K562 (cell line): ENCODE data around the gene PPARG. TPM values are rescaled to one million over a fixed set of nuclear protein-coding genes. Genes with fewer than 3 reads are reported as not detected.

ENCODE experiments used
- ATAC-seq: fragments of 200-7000 bp; cut with Tn5 transposase; 3 replicates; pipeline ENCODE4 v1.9.1; 2020; ENCODE audit warnings: moderate library complexity
- BruUV-seq: library from RNA; stranded (reverse); fragments of 400-500 nt; replicated peaks from 2 replicates; lab custom pipeline; 2021; lab: Mats Ljungman, UMichigan
- CTCF ChIA-PET: fragments of 300-600 bp; formaldehyde crosslinking; extraction: SDS; loops from one replicate; lab custom pipeline; 2021; ENCODE audit warnings: low intra/inter-chr PET ratio; lab: Yijun Ruan, JAX
- POLR2A ChIA-PET: fragments of 300-600, 350-650 bp; sonication (Branson Sonifier 250); formaldehyde crosslinking; extraction: SDS; loops from one replicate; lab custom pipeline; 2021; ENCODE audit warnings: antibody characterized with exemption, inconsistent platforms; lab: Yijun Ruan, JAX
- DNase-seq, 4 experiments: peaks; one replicate each; pipeline versions ENCODE4 v3.0.0 to v3.0.0-alpha.2; 2011 to 2018; ENCODE audit warnings: low spot score in 3 of 4, mixed read lengths in 3 of 4; ENCODE audit errors: extremely low read depth in 1 of 4
- FAIRE-seq: peaks from 2 replicates; lab custom pipeline; 2011; peaks lifted over from hg19 to GRCh38; lab: Jason Lieb, UNC
- H2AFZ ChIP-seq: 2 replicates; pipeline ENCODE4 v1.6.0; 2011; ENCODE audit warnings: low read depth, low read length, control low read depth, inconsistent platforms
- H3K27ac ChIP-seq: fragments of 200-600 bp; 3 replicates; pipeline ENCODE4 v1.8.0; 2011; ENCODE audit warnings: low read depth, mild to moderate bottlenecking, control low read depth, inconsistent platforms, low read length, moderate library complexity, mixed read lengths; ENCODE audit errors: extremely low read depth
- H3K27me3 ChIP-seq, 2 experiments: fragments of 300-600 bp in 1 of 2; 2 replicates in 1 of 2; 3 replicates in 1 of 2; pipeline versions ENCODE4 v1.6.0 to v1.8.0; 2011; ENCODE audit warnings: inconsistent platforms in 2 of 2, low read length in 2 of 2, mild to moderate bottlenecking in 1 of 2, mixed read lengths in 1 of 2, moderate library complexity in 1 of 2; ENCODE audit not compliant: control insufficient read depth in 2 of 2, insufficient read depth in 2 of 2
- H3K36me3 ChIP-seq: fragments of 300-600 bp; 3 replicates; pipeline ENCODE4 v1.8.0; 2011; ENCODE audit warnings: mild to moderate bottlenecking, low read length, inconsistent platforms; ENCODE audit not compliant: control insufficient read depth, insufficient read depth
- H3K4me1 ChIP-seq, 2 experiments: fragments of 200-600 bp in 1 of 2; replicated peaks in 1 of 2; 2 replicates in 1 of 2; 3 replicates in 1 of 2; pipeline versions ENCODE4 v1.5.1 to v1.8.0; 2011; ENCODE audit warnings: inconsistent platforms in 2 of 2, low read length in 2 of 2, mild to moderate bottlenecking in 1 of 2, mixed read lengths in 1 of 2, moderate library complexity in 1 of 2; ENCODE audit not compliant: control insufficient read depth in 2 of 2, insufficient read depth in 2 of 2
- H3K4me2 ChIP-seq: 2 replicates; pipeline ENCODE4 v1.6.1; 2011; ENCODE audit warnings: low read length, control low read depth, inconsistent platforms, mixed read lengths; ENCODE audit not compliant: insufficient read depth
- H3K4me3 ChIP-seq: fragments of 200-600 bp; sonication (generic), shearing (Covaris generic); 2 replicates; pipeline ENCODE4 v1.5.1; 2016; ENCODE audit warnings: control low read depth, inconsistent platforms
- H3K79me2 ChIP-seq: fragments of 200-600 bp; 3 replicates; pipeline ENCODE4 v1.8.0; 2011; ENCODE audit warnings: low read length, inconsistent platforms; ENCODE audit not compliant: control insufficient read depth, insufficient read depth
- H3K9ac ChIP-seq, 2 experiments: 2 replicates each; pipeline versions ENCODE4 v1.6.0 to v1.6.1; 2011; ENCODE audit warnings: low read depth in 2 of 2, low read length in 2 of 2, control low read depth in 1 of 2, inconsistent platforms in 1 of 2, mild to moderate bottlenecking in 1 of 2, mixed read lengths in 1 of 2; ENCODE audit not compliant: insufficient read depth in 1 of 2
- H3K9me1 ChIP-seq: one replicate; pipeline ENCODE4 v1.6.0; 2011; ENCODE audit warnings: inconsistent platforms, mild to moderate bottlenecking, low read length, moderate library complexity; ENCODE audit not compliant: control insufficient read depth, insufficient read depth
- H3K9me3 ChIP-seq: replicated peaks from 2 replicates; pipeline ENCODE4 v1.5.1; 2011; ENCODE audit warnings: low read depth, low read length, inconsistent platforms; ENCODE audit not compliant: control insufficient read depth, insufficient read depth
- H4K20me1 ChIP-seq: replicated peaks from 2 replicates; pipeline ENCODE4 v1.6.1; 2011; ENCODE audit warnings: low read length, inconsistent platforms, mixed read lengths; ENCODE audit not compliant: control insufficient read depth, insufficient read depth
- BRF1 ChIP-seq: IDR thresholded peaks from 3 replicates; pipeline ENCODE4 v1.6.1; 2011; ENCODE audit warnings: borderline replicate concordance, mild to moderate bottlenecking; ENCODE audit not compliant: insufficient read length; ENCODE audit errors: extremely low read depth
- CBX1 ChIP-seq: sonication (generic); IDR thresholded peaks from 2 replicates; pipeline ENCODE4 v1.6.1; 2016; ENCODE audit warnings: antibody characterized with exemption, low read depth, mild to moderate bottlenecking
- CEBPG ChIP-seq, 3 experiments: fragments of 200-800 bp in 1 of 3; sonication (Bioruptor generic) in 1 of 3; sonication (generic) in 1 of 3; formaldehyde crosslinking in 1 of 3; IDR thresholded peaks in 2 of 3; conservative IDR thresholded peaks in 1 of 3; 2 replicates each; pipeline versions ENCODE4 v1.6.1 to v1.8.0; 2016 to 2022; ENCODE audit warnings: missing compliant biosample characterization in 2 of 3, missing genetic modification characterization in 2 of 3, mild to moderate bottlenecking in 1 of 3, missing genetic modification reagents in 1 of 3
- DEAF1 ChIP-seq: fragments of 450-650 bp; formaldehyde crosslinking; IDR thresholded peaks from 2 replicates; pipeline ENCODE4 v1.4.0; 2020; ENCODE audit warnings: mild to moderate bottlenecking, moderate library complexity
- DPF2 ChIP-seq: fragments of 450-650 bp; IDR thresholded peaks from 2 replicates; pipeline ENCODE4 v1.6.1; 2016
- GATAD2A ChIP-seq: fragments of 450-650 bp; IDR thresholded peaks from 2 replicates; pipeline ENCODE4 v1.6.1; 2017
- POLR2H ChIP-seq: IDR thresholded peaks from 2 replicates; pipeline ENCODE4 v1.6.1; 2016; ENCODE audit warnings: missing genetic modification characterization, low read depth, mild to moderate bottlenecking, control low read depth, missing compliant biosample characterization, moderate library complexity
- PTTG1 ChIP-seq: fragments of 450-650 bp; IDR thresholded peaks from 2 replicates; pipeline ENCODE4 v1.6.1; 2016; ENCODE audit warnings: low read depth, mild to moderate bottlenecking, missing genetic modification characterization, missing compliant biosample characterization
- ZBTB1 ChIP-seq: sonication (generic); formaldehyde crosslinking; IDR thresholded peaks from 2 replicates; pipeline ENCODE4 v1.8.1; 2023; ENCODE audit warnings: missing genetic modification reagents, low read depth, mild to moderate bottlenecking, borderline replicate concordance
- ZC3H4 ChIP-seq: sonication (generic); formaldehyde crosslinking; IDR thresholded peaks from 2 replicates; pipeline ENCODE4 v1.9.0; 2021; ENCODE audit warnings: missing genetic modification reagents, borderline replicate concordance
- WGBS: fragments of 100-300 bp; shearing (Covaris generic); methylation state at CpG from one replicate; pipeline ENCODE4 v1.1.6; 2016; ENCODE audit warnings: low coverage, mixed read lengths; ENCODE audit not compliant: insufficient coverage; ENCODE audit errors: missing lambda C conversion rate; 5-methylcytosine and 5-hydroxymethylcytosine counted together
- in situ Hi-C: fragments of 300-500 bp; cut with MboI; formaldehyde crosslinking; loops from 4 replicates; pipeline ENCODE4 v1.15.0; 2018; ENCODE audit warnings: inconsistent platforms, mixed read lengths
- intact Hi-C: fragments of 100-400 bp; cut with micrococcal nuclease; formaldehyde crosslinking; loops from 2 replicates; pipeline ENCODE4 v1.14.2; 2022
- polyA plus RNA-seq, 8 experiments: library from polyadenylated mRNA; depleted of rRNA in 4 of 8; stranded (reverse) in 5 of 8; unstranded in 3 of 8; fragments of >200 nt; fragmentation: Nextera tagmentation in 2 of 8; fragmentation: Illumina TruSeq in 1 of 8; extraction: Ambion mirVana in 2 of 8; extraction: Trizol in 1 of 8; gene quantifications; 2 replicates each; pipeline versions ENCODE4 v1.2.1 to v1.2.3, GENCODE V29; 2011 to 2014; ENCODE audit warnings: inconsistent platforms in 1 of 8, missing spikeins in 1 of 8
- total RNA-seq, 7 experiments: library from RNA; depleted of rRNA in 6 of 7; stranded (reverse); fragments of >200 nt in 6 of 7; fragmentation: Illumina TruSeq in 2 of 7; extraction: Trizol in 2 of 7; gene quantifications; 2 replicates each; pipeline versions ENCODE4 v1.2.1 to v1.2.3, GENCODE V29; 2011 to 2021; ENCODE audit warnings: low replicate concordance in 1 of 7
- TF ChIP-seq, protein P1 (sequence below): fragments of 450-650 bp; IDR thresholded peaks from 2 replicates; pipeline ENCODE4 v1.6.1; 2018; ENCODE audit warnings: mild to moderate bottlenecking, low read depth; ENCODE audit not compliant: partially characterized antibody

Gene PPARG
- total and polyA plus RNA-seq, 9 of the 15 experiments (the other 6 are each of a cell fraction or from before 2014, with no cell fraction given): not detected

- Histone ChIP-seq H3K79me2 (no peaks in the 10 kb centered on the region), H3K4me1 (no peaks in the 10 kb centered on the region), H3K4me2 (no peak overlapping the region), H3K9ac (no peak overlapping the region), H3K9me3 (no peaks in the 10 kb centered on the region), H2AFZ (no peak overlapping the region), H3K9me1 (no peaks in the 10 kb centered on the region), H3K27me3 (peaks cover 0 to 2% of the 10 kb centered on the region in 2 experiments; a peak in 2 of 5 replicates), H3K4me3 (no peak overlapping the region), H3K27ac (no peak overlapping the region), H4K20me1 (no peaks in the 10 kb centered on the region), H3K36me3 (no peaks in the 10 kb centered on the region)
- 0% methylated on average over 4 of the region's 4 CpGs for WGBS
- no TSS peak for BruUV-seq
- intact Hi-C loops (no loop called here), in situ Hi-C loops (no loop called here)
- ATAC-seq (no peak), FAIRE-seq (no peak), DNase-seq (no peak)
- CTCF ChIA-PET: no interaction called here
- POLR2A ChIA-PET: interaction anchor here (0.6 kb wide), 1 partner anchor 21 kb away, joined by 5 read pairs; no protein-coding TSS in a partner anchor
- TF ChIP-seq PTTG1 (tag): no peak
- no peak for TF ChIP-seq CEBPG (CRISPR knock-in tag; IDR thresholded peaks at IDR 0.05)
- peak in 1 of 2 experiments; percentile 56; a peak in 2 of 4 replicates for TF ChIP-seq CEBPG (tag; conservative IDR thresholded peaks at IDR 0.05 in 1 of 2, IDR thresholded peaks at IDR 0.05 in 1 of 2)
Measured at GRCh38 chr3:12325586-12326515, 37.0 kb downstream of the PPARG start.

DNA sequence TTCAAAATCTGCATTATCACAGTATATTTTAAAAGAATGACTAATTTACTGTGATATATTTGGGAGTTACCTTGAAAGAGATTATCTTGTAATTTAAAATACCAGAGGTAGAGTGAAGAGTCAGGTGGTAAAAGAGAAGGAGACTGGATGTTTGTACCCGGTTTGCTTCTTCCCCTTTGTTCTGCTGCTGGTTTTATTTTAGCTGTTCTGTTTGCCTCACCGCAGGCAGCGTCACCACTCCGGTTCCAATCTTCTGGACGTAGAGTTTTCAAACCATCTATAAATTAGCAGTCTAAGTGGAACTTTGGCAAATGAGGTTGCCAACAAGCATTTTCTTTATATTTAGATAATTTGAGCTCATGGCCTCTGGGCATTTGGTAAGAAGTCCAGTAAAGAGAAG, 38.2 kb downstream of the PPARG start:
- H3K4me3 ChIP-seq: no peak overlapping the region
- 1% methylated on average over 5 of the region's 5 CpGs for WGBS
- H3K4me2 ChIP-seq: no peak overlapping the region
- H3K27me3 ChIP-seq: peaks cover 0 to 2% of the 10 kb centered on the region in 2 experiments; a peak in 2 of 5 replicates
- in situ Hi-C loops: no loop called here
- H3K9me3 ChIP-seq: no peaks in the 10 kb centered on the region
- CTCF ChIA-PET: no interaction called here
- intact Hi-C loops: no loop called here
- FAIRE-seq (no peak), ATAC-seq (no peak), DNase-seq (no peak)
- H3K9ac ChIP-seq: no peak overlapping the region
- H3K36me3 ChIP-seq: no peaks in the 10 kb centered on the region
- no TSS peak for BruUV-seq
- H3K27ac ChIP-seq: no peak overlapping the region
- H3K9me1 ChIP-seq: no peaks in the 10 kb centered on the region
- no peaks in the 10 kb centered on the region for H3K4me1 ChIP-seq
- POLR2A ChIA-PET: no interaction called here
- H4K20me1 ChIP-seq: no peaks in the 10 kb centered on the region
- no peak overlapping the region for H2AFZ ChIP-seq
- no peaks in the 10 kb centered on the region for H3K79me2 ChIP-seq
- TF ChIP-seq GATAD2A (no peak), BRF1 (no peak), DPF2 (no peak), ZBTB1 (CRISPR knock-in tag) (no peak), ZC3H4 (CRISPR knock-in tag) (no peak), DEAF1 (CRISPR knock-in tag) (no peak), POLR2H (no peak), CBX1 (no peak)
- TF ChIP-seq, protein P1, sequence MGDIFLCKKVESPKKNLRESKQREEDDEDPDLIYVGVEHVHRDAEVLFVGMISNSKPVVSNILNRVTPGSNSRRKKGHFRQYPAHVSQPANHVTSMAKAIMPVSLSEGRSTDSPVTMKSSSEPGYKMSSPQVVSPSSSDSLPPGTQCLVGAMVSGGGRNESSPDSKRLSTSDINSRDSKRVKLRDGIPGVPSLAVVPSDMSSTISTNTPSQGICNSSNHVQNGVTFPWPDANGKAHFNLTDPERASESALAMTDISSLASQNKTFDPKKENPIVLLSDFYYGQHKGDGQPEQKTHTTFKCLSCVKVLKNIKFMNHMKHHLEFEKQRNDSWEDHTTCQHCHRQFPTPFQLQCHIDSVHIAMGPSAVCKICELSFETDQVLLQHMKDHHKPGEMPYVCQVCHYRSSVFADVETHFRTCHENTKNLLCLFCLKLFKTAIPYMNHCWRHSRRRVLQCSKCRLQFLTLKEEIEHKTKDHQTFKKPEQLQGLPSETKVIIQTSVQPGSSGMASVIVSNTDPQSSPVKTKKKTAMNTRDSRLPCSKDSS: no peak
